HCT116 (cell line): ENCODE data around the gene LRRC9. TPM values are rescaled to one million over a fixed set of nuclear protein-coding genes. Genes with fewer than 3 reads are reported as not detected.
A peak's percentile ranks its signal among the peaks of the same experiment; 100 is the strongest.

ENCODE experiments used
- ATAC-seq: fragments of 200-7000 bp; cut with Tn5 transposase; 2 replicates; pipeline ENCODE4 v1.9.1; 2020; ENCODE audit warnings: mild to moderate bottlenecking, moderate library complexity
- Bru-seq: library from RNA; stranded (reverse); fragments of 400-500 nt; gene quantifications from one replicate; lab custom pipeline; 2021; lab: Mats Ljungman, UMichigan
- BruChase-seq, 2 experiments: library from RNA; stranded (reverse); fragments of 400-500 nt; gene quantifications; one replicate each; lab custom pipeline; 2021; lab: Mats Ljungman, UMichigan
- BruUV-seq: library from RNA; stranded (reverse); fragments of 400-500 nt; replicated peaks from 2 replicates; lab custom pipeline; 2021; lab: Mats Ljungman, UMichigan
- CTCF ChIA-PET: fragments of 300-600 bp; sonication (Branson Sonifier 250); formaldehyde crosslinking; loops from one replicate; lab custom pipeline; 2021; ENCODE audit warnings: antibody characterized with exemption; lab: Charles Lee
- POLR2A ChIA-PET: fragments of 300-600, 350-600 bp; sonication (Branson Sonifier 250); formaldehyde crosslinking; loops from one replicate; lab custom pipeline; 2021; ENCODE audit warnings: antibody characterized with exemption; lab: Charles Lee
- RAD21 ChIA-PET, 2 experiments: fragments of 300-600 bp; sonication (Branson Sonifier 250); formaldehyde crosslinking; loops; one replicate each; lab custom pipeline; 2023; ENCODE audit warnings: low total read pairs in 2 of 2; ENCODE audit not compliant: uncharacterized antibody in 2 of 2, unreplicated experiment in 2 of 2, low non-redundant PET in 1 of 2; lab: Charles Lee
- DNase-seq: peaks from one replicate; pipeline ENCODE4 v3.0.0-alpha.2; 2010; ENCODE audit warnings: low read depth, low spot score
- H2AFZ ChIP-seq: fragments of 200-600 bp; shearing (Covaris generic), sonication (generic); 2 replicates; pipeline ENCODE4 v1.6.1; 2017; ENCODE audit warnings: low read depth, mixed run types, mixed read lengths, antibody characterized with exemption, low read length; ENCODE audit not compliant: poor library complexity, severe bottlenecking
- H3K27ac ChIP-seq: 2 replicates; pipeline ENCODE4 v1.5.1; 2012; ENCODE audit warnings: low read depth, low read length
- H3K27me3 ChIP-seq: fragments of 200-600 bp; sonication (generic); 2 replicates; pipeline ENCODE4 v1.6.1; 2016; ENCODE audit warnings: mixed run types, low read length, mixed read lengths; ENCODE audit not compliant: insufficient read depth
- H3K36me3 ChIP-seq, 2 experiments: fragments of 200-500 bp in 1 of 2; fragments of 200-600 bp in 1 of 2; sonication (Bioruptor generic) in 1 of 2; sonication (generic) in 1 of 2; 2 replicates each; pipeline versions ENCODE4 v1.5.1 to v1.6.1; 2014 to 2016; ENCODE audit warnings: low read length in 2 of 2, inconsistent platforms in 1 of 2, mixed read lengths in 1 of 2, mixed run types in 1 of 2; ENCODE audit not compliant: insufficient read depth in 2 of 2, control insufficient read depth in 1 of 2
- H3K4me1 ChIP-seq, 2 experiments: fragments of 200-600 bp in 1 of 2; sonication (generic) in 1 of 2; 2 replicates each; pipeline versions ENCODE4 v1.5.1 to v1.6.1; 2012 to 2017; ENCODE audit warnings: low read length in 2 of 2, inconsistent platforms in 1 of 2, mild to moderate bottlenecking in 1 of 2, mixed read lengths in 1 of 2, mixed run types in 1 of 2, moderate library complexity in 1 of 2; ENCODE audit not compliant: insufficient read depth in 2 of 2, control insufficient read depth in 1 of 2
- H3K4me2 ChIP-seq: fragments of 200-600 bp; sonication (generic); 2 replicates; pipeline ENCODE4 v1.6.1; 2017; ENCODE audit warnings: mixed run types, low read length, mixed read lengths
- H3K4me3 ChIP-seq, 2 experiments: fragments of 200-600 bp in 1 of 2; sonication (generic) in 1 of 2; replicated peaks in 1 of 2; 2 replicates each; pipeline ENCODE4 v1.5.1; 2011 to 2016; ENCODE audit warnings: low read length in 2 of 2, control low read depth in 1 of 2, low read depth in 1 of 2, mild to moderate bottlenecking in 1 of 2, mixed read lengths in 1 of 2, mixed run types in 1 of 2
- H3K79me2 ChIP-seq: fragments of 200-600 bp; sonication (generic); 2 replicates; pipeline ENCODE4 v1.6.1; 2017; ENCODE audit warnings: mild to moderate bottlenecking, mixed run types, low read length, moderate library complexity, mixed read lengths; ENCODE audit not compliant: insufficient read depth
- H3K9ac ChIP-seq: fragments of 200-600 bp; sonication (generic); 2 replicates; pipeline ENCODE4 v1.6.1; 2016; ENCODE audit warnings: low read length, mixed read lengths
- H3K9me2 ChIP-seq: fragments of 200-600 bp; sonication (generic), shearing (Covaris generic); 2 replicates; pipeline ENCODE4 v1.6.1; 2017; ENCODE audit warnings: mixed run types, mild to moderate bottlenecking, moderate library complexity; ENCODE audit not compliant: insufficient read depth
- H3K9me3 ChIP-seq, 2 experiments: fragments of 200-500 bp in 1 of 2; fragments of 200-600 bp in 1 of 2; sonication (Bioruptor generic) in 1 of 2; sonication (generic) in 1 of 2; 2 replicates each; pipeline ENCODE4 v1.6.1; 2014 to 2017; ENCODE audit warnings: low read length in 2 of 2, mixed read lengths in 2 of 2, inconsistent platforms in 1 of 2, low read depth in 1 of 2, mild to moderate bottlenecking in 1 of 2, mixed run types in 1 of 2, moderate library complexity in 1 of 2; ENCODE audit not compliant: control insufficient read depth in 1 of 2, insufficient read depth in 1 of 2
- H4K20me1 ChIP-seq: fragments of 200-600 bp; sonication (generic), shearing (Covaris generic); 2 replicates; pipeline ENCODE4 v1.6.1; 2017; ENCODE audit warnings: mixed run types, mild to moderate bottlenecking, moderate library complexity; ENCODE audit not compliant: insufficient read depth
- EGR1 ChIP-seq: IDR thresholded peaks from 2 replicates; pipeline ENCODE4 v1.6.1; 2012; ENCODE audit warnings: low read depth
- ELF1 ChIP-seq: IDR thresholded peaks from 2 replicates; pipeline ENCODE4 v1.6.1; 2012; ENCODE audit warnings: low read depth, borderline replicate concordance
- EZH2phosphoT487 ChIP-seq: fragments of 200-600 bp; IDR thresholded peaks from 2 replicates; pipeline ENCODE4 v1.6.1; 2018; ENCODE audit warnings: antibody characterized with exemption, borderline replicate concordance
- FOSL1 ChIP-seq: IDR thresholded peaks from 2 replicates; pipeline ENCODE4 v1.6.1; 2012; ENCODE audit warnings: low read depth
- SIN3A ChIP-seq: IDR thresholded peaks from 2 replicates; pipeline ENCODE4 v1.6.1; 2012; ENCODE audit warnings: low read depth
- SP1 ChIP-seq: IDR thresholded peaks from 2 replicates; pipeline ENCODE4 v1.6.1; 2012; ENCODE audit warnings: low read depth
- TCF7L2 ChIP-seq: IDR thresholded peaks from 2 replicates; pipeline ENCODE4 v1.7.0; 2011; ENCODE audit warnings: borderline replicate concordance, inconsistent platforms; ENCODE audit not compliant: insufficient read depth, insufficient read length; ENCODE audit errors: extremely low read depth
- intact Hi-C: fragments of 100-400 bp; cut with micrococcal nuclease; formaldehyde crosslinking; loops from 2 replicates; pipeline ENCODE4 v1.10.0; 2022
- long read RNA-seq: library from polyadenylated mRNA; unstranded; transcript quantifications from one replicate; pipeline ENCODE4 v2.0.0, GENCODE V29; 2021; ENCODE audit not compliant: unreplicated experiment
- polyA plus RNA-seq: library from polyadenylated mRNA; unstranded; fragments of >200 nt; gene quantifications from 2 replicates; pipeline ENCODE4 v1.2.1, GENCODE V29; 2012; ENCODE audit warnings: missing spikeins
- total RNA-seq: library from RNA; stranded (reverse); gene quantifications from one replicate; pipeline ENCODE4 v1.2.1, GENCODE V29; 2021; ENCODE audit not compliant: unreplicated experiment

LRRC9 gene
- not detected for total RNA-seq
- not detected in 2 replicates for polyA plus RNA-seq
- percentile 2 among the genes with signal in this experiment for Bru-seq, nascent RNA
- BruChase-seq, experiment 1, labeled RNA remaining after a 6-hour chase = not detected
- percentile 1 among the genes with signal in this experiment for BruChase-seq, experiment 2, labeled RNA remaining after a 2-hour chase
- long read RNA-seq = 0 reads

GRCh38 chr14:59919570-59920377 is at the start of gene LRRC9:
Gene LRRC9 (plus strand): TSS chr14:59920144.
- H4K20me1 ChIP-seq = no peaks in the 10 kb centered on the region
- H3K4me1 ChIP-seq = no peaks in the 10 kb centered on the region
- H3K9ac ChIP-seq = no peak within 1 kb of the TSS
- CTCF ChIA-PET = no interaction called here
- no peak within 1 kb of the TSS for H2AFZ ChIP-seq
- no peaks in the 10 kb centered on the region for H3K9me3 ChIP-seq
- no peak within 1 kb of the TSS for H3K4me3 ChIP-seq
- no peak for ATAC-seq
- RAD21 ChIA-PET = no interaction called here
- POLR2A ChIA-PET = no interaction called here
- H3K79me2 ChIP-seq = no peaks in the 10 kb centered on the region
- no peak for DNase-seq
- H3K9me2 ChIP-seq = no peaks in the 10 kb centered on the region
- no peaks in the 10 kb centered on the region for H3K36me3 ChIP-seq
- H3K27me3 ChIP-seq = no peaks in the 10 kb centered on the region
- H3K4me2 ChIP-seq = no peak within 1 kb of the TSS
- no peak within 1 kb of the TSS for H3K27ac ChIP-seq
- TF ChIP-seq EGR1 (no peak), ELF1 (no peak)
- intact Hi-C loops = no loop called here
- no TSS peak for BruUV-seq

- no peaks in the 10 kb centered on the region for H3K36me3 ChIP-seq
- CTCF ChIA-PET = no interaction called here
- no peaks in the 10 kb centered on the region for H3K9me2 ChIP-seq
- TF ChIP-seq SIN3A = no peak
- TF ChIP-seq FOSL1 = no peak
- no peak for TF ChIP-seq EZH2phosphoT487
- no peak for TF ChIP-seq TCF7L2
- no peak for TF ChIP-seq ELF1
- no peak for TF ChIP-seq SP1
- TF ChIP-seq, all 23 proteins: peak for 0
- no peak within 1 kb of the TSS for H3K27ac ChIP-seq
- H2AFZ ChIP-seq = peak within 1 kb of the TSS; percentile 54
- no peaks in the 10 kb centered on the region for H4K20me1 ChIP-seq
- intact Hi-C loops = no loop called here
- peak within 1 kb of the TSS; percentile 19 to 41 for H3K4me3 ChIP-seq
- RAD21 ChIA-PET = no interaction called here
- H3K4me1 ChIP-seq = no peaks in the 10 kb centered on the region
- ATAC-seq (peak; percentile 90), DNase-seq (no peak)
- POLR2A ChIA-PET = no interaction called here
- no TSS peak for BruUV-seq
- H3K9me3 ChIP-seq = no peaks in the 10 kb centered on the region
- H3K27me3 ChIP-seq = peaks cover 7% of the 10 kb centered on the region; the same call in 1 of the 2 replicates
- no peak within 1 kb of the TSS for H3K9ac ChIP-seq
- H3K79me2 ChIP-seq = no peaks in the 10 kb centered on the region
- H3K4me2 ChIP-seq = peak within 1 kb of the TSS; percentile 64
These were observed 49.4 kb upstream of the LRRC9 start, which contains the start of gene RTN1 for GRCh38 chr14:59870277-59871165. Gene RTN1 (minus strand): TSS chr14:59870776. CDS start chr14:59870630, 146 bp downstream.
